ENCODE measurements around the gene OR56A5. TPM values are rescaled to one million over a fixed set of nuclear protein-coding genes. Genes with fewer than 3 reads are reported as not detected.

The OR56A5 gene, protein sequence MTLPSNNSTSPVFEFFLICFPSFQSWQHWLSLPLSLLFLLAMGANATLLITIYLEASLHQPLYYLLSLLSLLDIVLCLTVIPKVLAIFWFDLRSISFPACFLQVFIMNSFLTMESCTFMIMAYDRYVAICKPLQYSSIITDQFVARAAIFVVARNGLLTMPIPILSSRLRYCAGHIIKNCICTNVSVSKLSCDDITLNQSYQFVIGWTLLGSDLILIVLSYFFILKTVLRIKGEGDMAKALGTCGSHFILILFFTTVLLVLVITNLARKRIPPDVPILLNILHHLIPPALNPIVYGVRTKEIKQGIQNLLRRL
- total RNA-seq (not detected), polyA plus RNA-seq (not detected)
- long read RNA-seq, donor 1 = 0 reads
- long read RNA-seq, donor 2 = 0 reads
- long read RNA-seq, donor 3 = 0 reads

DNA sequence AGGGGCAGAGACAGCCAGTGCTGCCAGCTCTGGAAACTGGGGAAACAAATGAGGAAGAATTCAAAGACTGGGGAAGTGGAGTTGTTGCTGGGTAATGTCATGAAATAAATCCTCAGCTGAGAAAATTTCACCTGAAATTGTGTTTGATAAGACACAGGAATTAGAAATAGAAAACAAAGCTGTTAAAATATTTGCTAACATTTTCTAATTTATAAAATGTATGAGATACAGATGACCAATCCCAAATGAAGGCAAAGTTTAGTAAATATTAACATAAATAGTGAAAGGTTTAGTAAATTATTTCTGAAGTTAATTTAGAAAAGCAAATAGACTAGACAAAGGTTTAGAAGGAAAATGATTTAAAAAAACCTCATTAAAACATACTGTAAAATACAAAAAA is at the start of gene OR56A5:
Gene OR56A5 (minus strand): TSS at position 101 of the 400 bp plus-strand sequence. CDS start 0 bp downstream, at position 101.
- Histone ChIP-seq H3K4me3 (no peak within 1 kb of the TSS), H3K9me3 (peaks cover 0 to 14% (median 2%) of the 10 kb centered on the region in 12 donors), H3K27ac (no peak within 1 kb of the TSS), H3K36me3 (no peaks in the 10 kb centered on the region), H3K4me1 (no peaks in the 10 kb centered on the region), H3K27me3 (peaks cover 0 to 5% (median 0%) of the 10 kb centered on the region in 9 donors)
- TF ChIP-seq, protein P1, sequence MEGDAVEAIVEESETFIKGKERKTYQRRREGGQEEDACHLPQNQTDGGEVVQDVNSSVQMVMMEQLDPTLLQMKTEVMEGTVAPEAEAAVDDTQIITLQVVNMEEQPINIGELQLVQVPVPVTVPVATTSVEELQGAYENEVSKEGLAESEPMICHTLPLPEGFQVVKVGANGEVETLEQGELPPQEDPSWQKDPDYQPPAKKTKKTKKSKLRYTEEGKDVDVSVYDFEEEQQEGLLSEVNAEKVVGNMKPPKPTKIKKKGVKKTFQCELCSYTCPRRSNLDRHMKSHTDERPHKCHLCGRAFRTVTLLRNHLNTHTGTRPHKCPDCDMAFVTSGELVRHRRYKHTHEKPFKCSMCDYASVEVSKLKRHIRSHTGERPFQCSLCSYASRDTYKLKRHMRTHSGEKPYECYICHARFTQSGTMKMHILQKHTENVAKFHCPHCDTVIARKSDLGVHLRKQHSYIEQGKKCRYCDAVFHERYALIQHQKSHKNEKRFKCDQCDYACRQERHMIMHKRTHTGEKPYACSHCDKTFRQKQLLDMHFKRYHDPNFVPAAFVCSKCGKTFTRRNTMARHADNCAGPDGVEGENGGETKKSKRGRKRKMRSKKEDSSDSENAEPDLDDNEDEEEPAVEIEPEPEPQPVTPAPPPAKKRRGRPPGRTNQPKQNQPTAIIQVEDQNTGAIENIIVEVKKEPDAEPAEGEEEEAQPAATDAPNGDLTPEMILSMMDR (IDR thresholded peaks at IDR 0.05) = no peak
- TF ChIP-seq POLR2A (IDR thresholded peaks at IDR 0.05) = no peak
- ATAC-seq = no peak
- intact Hi-C loops (cut with DNase I) = no loop called here
- no peak for DNase-seq

DNA sequence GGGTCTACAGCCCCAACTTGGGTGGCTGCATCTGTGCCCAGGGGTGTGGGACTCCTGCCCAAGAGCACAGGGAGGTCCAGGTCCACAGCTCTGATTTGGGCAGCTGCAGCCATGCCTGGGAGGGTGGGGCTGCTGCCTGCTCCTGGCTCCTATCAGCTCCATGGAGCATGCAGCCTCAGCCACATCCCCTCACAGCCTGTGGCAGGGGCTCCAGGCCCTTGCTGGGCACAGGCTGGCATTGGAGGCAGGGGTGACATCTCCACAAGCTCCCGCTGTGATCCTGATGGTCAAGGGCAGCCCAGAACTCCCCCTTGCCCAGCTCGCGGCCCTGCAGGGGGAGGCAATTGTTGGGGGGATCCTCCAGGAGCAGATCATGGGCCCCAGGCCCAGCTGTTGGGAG is 44.7 kb upstream of the OR56A5 start:
- no peak overlapping the region for H3K27ac ChIP-seq
- DNase-seq (no peak), ATAC-seq (no peak)
- peaks cover 0 to 4% (median 0%) of the 10 kb centered on the region in 9 donors for H3K27me3 ChIP-seq
- intact Hi-C loops (cut with DNase I) = no loop called here
- H3K4me3 ChIP-seq = no peak overlapping the region
- TF ChIP-seq, protein P1 (IDR thresholded peaks at IDR 0.05) = no peak
- no peak for TF ChIP-seq POLR2A (IDR thresholded peaks at IDR 0.05)
- H3K9me3 ChIP-seq = peaks cover 0 to 17% (median 7%) of the 10 kb centered on the region in 12 donors
- no peaks in the 10 kb centered on the region for H3K36me3 ChIP-seq
- 75 to 100% (median 86%) methylated on average over 1 to 3 of the region's 3 CpGs for WGBS, 4 donors
- H3K4me1 ChIP-seq = no peaks in the 10 kb centered on the region

DNA sequence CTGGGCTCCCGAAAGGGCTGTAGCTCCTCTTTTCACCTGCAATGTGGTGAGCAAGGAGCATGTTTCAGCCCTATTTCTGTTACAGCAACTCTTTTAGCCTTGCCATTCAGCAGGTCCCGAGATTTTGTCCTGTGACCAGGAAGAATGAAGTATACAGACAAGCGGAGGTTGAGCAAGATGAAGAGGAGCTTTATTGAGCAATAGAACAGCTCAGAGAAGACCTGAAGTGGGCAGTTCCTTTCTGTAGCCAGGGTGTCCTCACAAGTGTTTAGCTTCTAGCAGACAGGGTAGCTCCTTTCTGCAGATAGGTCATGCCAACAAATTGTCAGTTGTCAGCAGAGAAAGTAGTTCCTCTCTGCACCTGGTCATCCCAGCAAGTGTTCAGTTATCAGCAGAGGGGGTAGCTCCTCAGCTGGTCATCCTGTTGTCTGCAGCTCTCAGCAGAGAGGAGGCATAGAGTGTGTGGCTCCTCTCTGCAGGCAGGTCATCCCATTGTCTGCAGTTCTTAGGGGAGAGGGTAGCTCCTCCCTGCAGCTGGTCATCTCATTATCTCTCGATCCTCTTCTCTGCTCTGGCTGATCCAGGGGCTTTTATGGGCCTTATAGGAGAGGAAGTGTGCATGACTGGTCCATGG is 43.9 kb upstream of the OR56A5 start:
- H3K36me3 ChIP-seq = no peaks in the 10 kb centered on the region
- H3K4me1 ChIP-seq = no peaks in the 10 kb centered on the region
- ATAC-seq (no peak), DNase-seq (no peak)
- 61 to 86% (median 80%) methylated on average over 2 to 4 of the region's 4 CpGs for WGBS, 4 donors
- H3K4me3 ChIP-seq = no peak overlapping the region
- intact Hi-C loops (cut with DNase I) = no loop called here
- no peak for TF ChIP-seq POLR2A (IDR thresholded peaks at IDR 0.05)
- TF ChIP-seq, protein P1 (IDR thresholded peaks at IDR 0.05) = no peak
- H3K27me3 ChIP-seq = peaks cover 0 to 4% (median 0%) of the 10 kb centered on the region in 9 donors
- peaks cover 0 to 14% (median 7%) of the 10 kb centered on the region in 12 donors for H3K9me3 ChIP-seq
- H3K27ac ChIP-seq = no peak overlapping the region

DNA sequence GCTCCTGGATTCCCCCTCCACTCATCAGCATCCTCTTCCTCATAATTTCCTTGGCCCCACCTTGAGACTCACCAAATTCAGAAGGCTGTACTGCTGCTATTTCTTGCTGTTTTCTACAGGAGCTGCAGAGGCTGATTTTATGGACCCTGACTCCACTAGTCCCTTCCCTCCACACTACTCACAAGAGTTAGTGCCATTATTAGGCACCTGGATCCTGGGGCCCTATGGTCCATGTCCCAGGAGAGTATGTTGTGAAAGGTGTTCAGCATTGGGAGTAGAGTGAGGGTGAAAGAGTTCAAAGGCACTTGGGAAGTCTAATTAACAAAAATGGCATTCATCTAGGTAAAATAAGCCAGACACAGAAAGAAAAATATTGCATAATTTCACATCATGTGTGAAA is 38.6 kb upstream of the OR56A5 start, which contains the start of gene OR56A4:
Gene OR56A4 (minus strand): TSS at position 101 of the 400 bp plus-strand sequence. CDS start 3,954 bp downstream, outside the sequence.
- DNase-seq (no peak), ATAC-seq (no peak)

More for the DNA sequence above, 38.6 kb upstream of the OR56A5 start, which contains the start of gene OR56A4:
- peaks cover 0 to 4% (median 0%) of the 10 kb centered on the region in 12 donors for H3K4me1 ChIP-seq
- no peaks in the 10 kb centered on the region for H3K9me3 ChIP-seq
- H3K4me3 ChIP-seq = no peak within 1 kb of the TSS
- TF ChIP-seq, protein P1 (IDR thresholded peaks at IDR 0.05) = no peak
- TF ChIP-seq POLR2A (IDR thresholded peaks at IDR 0.05) = no peak
- H3K36me3 ChIP-seq = no peaks in the 10 kb centered on the region
- H3K27me3 ChIP-seq = peaks cover 0 to 4% (median 0%) of the 10 kb centered on the region in 9 donors
- H3K27ac ChIP-seq = peak within 1 kb of the TSS in 1 of 12 donors; percentile 10
- intact Hi-C loops (cut with DNase I) = no loop called here
